PC-9 (cell line): ENCODE data around the gene SLC30A7.

Source experiments
- CTCF ChIP-seq: fragments of 200-600 bp; sonication (generic); conservative IDR thresholded peaks from 2 replicates; pipeline ENCODE4 v1.6.1; 2017; ENCODE audit warnings: mixed run types, antibody characterized with exemption, mild to moderate bottlenecking, moderate library complexity
- EZH2 ChIP-seq: fragments of 200-600 bp; sonication (generic); IDR thresholded peaks from 2 replicates; pipeline ENCODE4 v1.8.0; 2017; ENCODE audit warnings: antibody characterized with exemption, low read depth

DNA sequence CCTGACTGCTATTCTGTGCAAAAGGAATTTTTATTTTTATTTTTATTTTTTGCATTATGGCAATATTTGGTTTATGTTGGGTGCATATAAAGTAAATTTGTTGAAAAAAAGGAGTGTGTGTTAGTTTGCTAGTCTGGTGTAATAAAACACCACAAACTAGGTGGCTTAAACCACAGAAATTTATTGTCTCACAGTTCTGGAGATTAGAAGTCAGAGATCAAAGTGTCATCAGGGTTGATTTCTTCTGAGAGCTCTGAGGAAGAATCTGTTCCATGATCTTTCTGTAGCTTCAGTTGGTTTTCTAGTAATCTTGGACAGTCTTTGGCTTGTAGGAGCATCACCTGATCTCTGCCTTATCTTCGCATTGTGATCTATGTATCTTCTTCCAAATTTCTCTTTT lies 6.5 kb downstream of the SLC30A7 start:
- TF ChIP-seq CTCF (no peak), EZH2 (no peak)
